GM12875 (cell line): ENCODE results near the gene CTNNA3.

Experiments
- H3K4me3 ChIP-seq: one replicate; pipeline ENCODE4 v1.5.1; 2011; ENCODE audit warnings: low read depth, low read length, control low read depth
- CTCF ChIP-seq: IDR thresholded peaks from 2 replicates; pipeline ENCODE4 v1.5.1; 2011; ENCODE audit warnings: low read depth, mild to moderate bottlenecking, control low read depth, inconsistent platforms, low read length, moderate library complexity, borderline replicate concordance; ENCODE audit not compliant: insufficient read depth

Gene CTNNA3

GRCh38 chr10:66651308-66652082, 1044.5 kb downstream of the CTNNA3 start:
- no peak overlapping the region for H3K4me3 ChIP-seq
- no peak for TF ChIP-seq CTCF

GRCh38 chr10:66649626-66650025, 1046.4 kb downstream of the CTNNA3 start:
- H3K4me3 ChIP-seq: no peak overlapping the region
- TF ChIP-seq CTCF: no peak

GRCh38 chr10:66642217-66642616, 1053.8 kb downstream of the CTNNA3 start:
- no peak overlapping the region for H3K4me3 ChIP-seq
- no peak for TF ChIP-seq CTCF

- TF ChIP-seq CTCF: no peak
- H3K4me3 ChIP-seq: no peak overlapping the region
Observed at GRCh38 chr10:66639371-66639770, 1056.6 kb downstream of the CTNNA3 start.

GRCh38 chr10:66637273-66638036, 1058.5 kb downstream of the CTNNA3 start:
- H3K4me3 ChIP-seq: no peak overlapping the region
- no peak for TF ChIP-seq CTCF

- no peak for TF ChIP-seq CTCF
- H3K4me3 ChIP-seq: no peak overlapping the region
Observed at GRCh38 chr10:66629996-66630395, 1066.0 kb downstream of the CTNNA3 start.

- no peak overlapping the region for H3K4me3 ChIP-seq
- TF ChIP-seq CTCF: peak; percentile 4; the same call in 1 of the 2 replicates
Observed at GRCh38 chr10:66627156-66627555, 1068.8 kb downstream of the CTNNA3 start.
